Left lobe of liver (tissue), 2 donors: Measurements from ENCODE around the gene FSIP1. TPM values are rescaled to one million over a fixed set of nuclear protein-coding genes. Genes with fewer than 3 reads are reported as not detected.

Experiments
- ATAC-seq: fragments of 200-7000 bp; cut with Tn5 transposase; one replicate; pipeline ENCODE4 v1.9.1; 2020; ENCODE audit warnings: mild to moderate bottlenecking, moderate library complexity
- DNase-seq: peaks from one replicate; pipeline ENCODE4 v3.0.0-alpha.2; 2020; ENCODE audit warnings: low spot score
- total RNA-seq: library from RNA; stranded (reverse); gene quantifications from one replicate; pipeline ENCODE4 v1.2.1, GENCODE V29; 2021
- donor health status: DM: no; HTN: no; CAD: no; lungs with moderate emphysema.
- donor health status: DM: no; HTN: yes; CAD: no.

FSIP1 gene
- total RNA-seq, 1 donor from 2014 or later = not detected

DNA sequence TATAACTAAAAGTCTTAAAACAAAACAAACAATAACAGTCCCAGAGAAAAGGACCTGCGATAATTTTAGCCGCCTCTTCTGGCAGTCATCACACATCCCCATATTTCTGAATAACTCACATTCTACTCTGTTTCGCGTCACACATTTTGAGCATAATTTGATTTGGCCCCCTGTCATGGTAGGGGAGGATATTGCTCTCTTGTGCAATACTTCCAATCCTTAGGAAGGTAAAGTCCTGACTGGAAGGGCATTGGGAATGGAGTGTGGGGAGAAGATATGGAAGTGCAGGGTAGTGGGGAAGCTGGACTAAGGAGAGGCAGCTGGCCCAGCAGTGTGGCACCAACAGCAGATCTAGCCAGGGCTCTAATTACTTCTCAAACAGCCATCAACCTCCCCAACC, 11.3 kb upstream of the FSIP1 start:
- DNase-seq (no peak), ATAC-seq (no peak)

DNA sequence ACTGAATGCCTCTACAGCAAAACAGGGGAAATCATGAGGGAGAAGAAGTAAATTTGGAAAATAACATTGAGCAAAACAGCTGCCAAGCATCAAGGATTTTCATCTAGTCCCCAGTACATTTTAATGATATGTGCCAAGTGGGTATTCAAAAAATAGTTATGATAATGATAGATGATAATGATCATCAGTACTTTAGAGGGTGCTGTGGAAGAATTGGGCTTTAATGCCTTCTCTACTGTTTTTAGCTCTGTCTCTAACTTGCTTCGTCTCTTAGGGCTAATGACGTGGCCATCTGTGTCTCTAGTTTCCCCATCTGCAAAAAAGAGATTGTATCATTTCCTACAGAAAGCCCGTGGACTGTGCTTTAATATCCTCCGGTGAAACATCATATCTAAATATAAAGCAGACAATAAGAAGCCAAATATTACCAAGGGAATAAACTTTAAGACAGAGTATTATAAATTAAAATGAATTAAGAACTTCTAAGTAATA, 10.2 kb upstream of the FSIP1 start:
- no peak for DNase-seq
- no peak for ATAC-seq

DNA sequence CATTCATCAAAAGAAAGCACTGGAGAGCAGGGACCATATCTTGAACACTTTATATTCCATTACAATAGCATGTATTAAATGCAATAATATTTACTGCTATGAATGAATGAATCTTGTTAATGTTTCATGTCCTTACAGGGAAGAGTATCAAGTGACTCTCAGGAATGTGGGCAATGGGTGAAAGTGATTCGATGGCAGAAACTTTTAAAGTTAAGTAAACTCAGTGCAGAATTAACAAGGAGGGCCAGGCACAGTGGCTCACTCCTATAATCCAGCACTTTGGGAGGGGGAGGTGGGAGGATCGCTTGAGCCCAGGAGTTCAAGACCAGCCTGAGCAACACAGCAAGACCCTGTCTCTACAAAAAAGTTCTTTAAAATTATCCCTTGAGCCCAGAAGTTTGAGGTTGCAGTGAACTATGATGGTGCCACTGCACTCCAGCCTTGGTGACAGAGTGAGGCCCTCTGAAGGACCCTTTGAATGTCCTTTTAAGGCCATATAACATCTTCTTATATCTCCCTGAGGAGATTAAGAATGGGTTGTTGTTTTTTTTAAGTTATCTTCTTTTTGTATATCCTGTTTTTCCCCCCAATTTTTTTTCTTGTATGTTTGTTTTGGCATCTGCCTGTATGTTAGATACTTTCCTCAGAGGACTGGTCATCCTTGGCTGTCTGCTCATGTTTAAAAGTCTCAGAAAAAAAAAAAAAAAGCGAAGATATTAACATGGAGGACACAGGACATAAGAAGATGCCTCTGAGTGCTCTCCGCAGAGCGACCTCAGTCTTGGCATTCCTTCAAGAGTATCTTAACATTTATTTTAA, 9.6 kb upstream of the FSIP1 start:
- ATAC-seq = no peak
- DNase-seq = no peak

DNA sequence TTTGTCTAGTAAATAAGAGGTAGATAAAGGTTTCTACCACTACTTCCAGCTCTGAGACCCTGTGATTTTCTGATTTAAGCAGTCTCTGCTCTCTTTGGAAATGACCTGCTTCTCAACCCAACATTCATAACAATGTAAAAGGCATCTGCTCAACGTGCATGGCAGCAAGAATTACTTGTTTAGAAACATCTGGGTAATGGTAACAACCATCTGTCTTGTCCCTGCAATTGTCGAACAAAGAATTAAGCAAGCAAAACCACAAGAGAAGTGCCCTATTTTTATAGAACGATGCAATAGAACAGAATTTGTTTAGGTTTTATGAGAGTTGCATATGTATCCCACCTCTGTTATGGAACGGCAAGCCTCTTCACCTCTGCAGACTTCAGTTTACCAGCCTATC, 7.1 kb upstream of the FSIP1 start:
- ATAC-seq (no peak), DNase-seq (no peak)

DNA sequence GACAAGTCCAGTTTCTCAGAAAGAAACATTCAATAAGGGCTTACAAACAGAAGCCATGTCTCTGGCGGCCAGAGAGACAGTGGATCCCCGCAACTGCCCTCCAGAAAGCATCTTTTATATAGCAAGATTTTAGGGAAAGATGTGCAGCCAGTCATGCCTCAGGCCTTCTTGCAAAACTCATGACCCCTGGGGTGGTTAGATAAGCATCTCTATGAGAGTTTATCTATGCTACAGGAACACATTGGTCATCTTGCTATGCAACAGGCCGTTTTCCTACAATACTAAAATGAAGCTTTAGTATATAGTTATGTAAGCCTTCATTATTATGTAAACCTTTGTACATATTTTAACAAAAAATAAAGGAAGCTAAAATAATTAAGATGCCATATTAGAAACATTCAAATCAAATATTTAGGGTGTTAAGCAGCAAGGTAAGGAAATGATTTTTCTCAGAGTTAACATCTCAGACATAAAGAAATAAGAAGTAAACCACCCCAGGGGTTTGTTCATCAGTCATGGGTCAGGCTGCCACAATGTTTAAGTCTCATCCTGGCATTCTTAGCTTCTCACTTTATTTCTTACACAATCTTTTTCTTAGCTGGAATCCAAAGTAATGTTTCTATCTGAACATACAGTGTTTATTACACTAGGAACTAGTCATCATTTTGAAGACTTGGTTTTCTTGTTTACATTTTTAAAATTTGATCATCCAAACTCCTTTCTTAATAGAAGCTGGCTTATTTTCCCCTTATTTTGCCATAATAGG, 6.3 kb upstream of the FSIP1 start:
- DNase-seq (no peak), ATAC-seq (no peak)

DNA sequence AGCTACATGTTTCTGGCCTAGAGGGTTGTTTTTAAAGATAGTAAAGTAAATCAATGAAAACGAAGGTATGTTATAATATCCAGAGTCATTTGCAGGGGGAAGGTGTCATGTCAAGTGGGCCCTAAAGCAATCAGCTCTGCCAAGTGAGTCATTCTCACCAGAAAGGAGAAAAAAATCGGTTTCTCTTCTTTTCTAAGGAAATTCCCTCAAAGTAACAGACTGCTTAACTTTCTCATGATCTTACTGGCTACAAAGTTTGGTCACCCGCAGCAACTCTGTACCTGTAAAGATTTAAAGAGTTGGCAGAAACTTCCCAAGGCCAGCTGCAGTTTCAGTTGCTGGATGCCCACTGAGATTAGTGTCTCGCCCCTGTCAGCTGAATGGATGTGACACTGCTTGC, 5.5 kb upstream of the FSIP1 start:
- ATAC-seq (no peak), DNase-seq (no peak)

DNA sequence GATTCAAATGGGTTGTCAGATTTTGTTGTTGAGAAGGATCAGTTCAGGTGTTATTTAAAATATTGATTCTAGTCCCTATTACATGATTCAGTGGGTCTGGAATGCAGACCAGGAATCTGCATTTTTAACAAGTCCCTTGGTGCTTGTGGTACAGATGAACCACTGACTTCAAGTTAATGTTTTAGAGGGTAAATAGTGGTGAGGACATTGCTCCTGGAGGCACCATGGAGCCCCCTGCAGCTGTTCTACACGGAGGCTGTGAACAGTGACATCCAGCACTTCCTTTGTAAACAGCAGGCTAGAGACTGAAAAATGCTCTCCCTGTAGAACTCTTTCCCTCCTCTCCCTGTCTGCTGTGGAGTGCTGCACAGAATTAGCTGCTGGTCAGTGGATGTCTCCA, 4.8 kb upstream of the FSIP1 start:
- DNase-seq = no peak
- ATAC-seq = no peak

DNA sequence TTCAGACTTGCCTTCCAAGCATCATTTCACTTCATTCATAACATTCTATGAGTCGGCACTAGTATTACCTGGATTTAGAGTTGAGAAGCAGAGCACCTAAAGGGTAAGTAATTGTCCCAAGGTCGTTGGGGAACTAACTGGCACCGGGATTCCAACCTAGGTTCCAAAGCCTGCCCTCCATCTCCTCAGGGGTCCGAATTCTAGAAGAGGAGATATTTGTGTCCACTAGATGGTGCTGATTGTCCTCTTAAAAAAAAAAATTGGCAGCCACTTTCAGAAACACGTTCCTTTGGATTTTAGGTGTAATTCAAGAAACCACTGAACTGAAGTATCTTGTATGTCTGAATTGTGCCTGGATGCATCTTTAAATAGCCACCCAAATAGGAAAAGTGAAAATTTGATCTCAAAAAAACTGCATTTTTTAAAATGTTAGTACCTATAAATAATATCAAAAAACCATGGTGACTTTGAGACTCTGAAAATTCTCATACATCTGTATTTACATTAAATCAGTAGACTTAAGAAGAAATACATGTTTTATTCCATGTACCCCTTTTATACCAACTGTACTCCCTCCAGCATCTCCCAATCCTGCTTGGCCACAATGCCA, 3.9 kb upstream of the FSIP1 start:
- no peak for DNase-seq

DNA sequence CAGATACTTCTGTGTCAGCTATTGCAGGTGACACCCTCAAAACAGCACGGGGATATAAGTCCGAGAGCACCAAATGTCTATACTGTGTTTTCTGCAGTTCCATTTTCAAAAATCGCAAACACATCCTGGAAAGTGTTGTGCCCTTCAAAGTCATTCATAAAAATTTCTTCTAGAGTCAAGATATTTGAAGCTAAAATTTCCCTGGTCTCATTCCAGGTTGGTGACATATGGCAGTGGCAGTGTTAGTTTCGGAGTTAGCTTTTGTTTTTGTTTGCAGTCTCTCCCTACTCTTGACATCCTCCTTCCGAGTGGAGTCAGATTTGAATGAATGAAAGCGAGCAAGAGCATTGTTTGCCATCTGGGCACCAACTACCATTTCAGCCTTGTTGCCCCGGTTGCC, 3.2 kb upstream of the FSIP1 start:
- ATAC-seq (no peak), DNase-seq (no peak)

More for the DNA sequence above, 3.9 kb upstream of the FSIP1 start:
- peak; percentile 18 for ATAC-seq

DNA sequence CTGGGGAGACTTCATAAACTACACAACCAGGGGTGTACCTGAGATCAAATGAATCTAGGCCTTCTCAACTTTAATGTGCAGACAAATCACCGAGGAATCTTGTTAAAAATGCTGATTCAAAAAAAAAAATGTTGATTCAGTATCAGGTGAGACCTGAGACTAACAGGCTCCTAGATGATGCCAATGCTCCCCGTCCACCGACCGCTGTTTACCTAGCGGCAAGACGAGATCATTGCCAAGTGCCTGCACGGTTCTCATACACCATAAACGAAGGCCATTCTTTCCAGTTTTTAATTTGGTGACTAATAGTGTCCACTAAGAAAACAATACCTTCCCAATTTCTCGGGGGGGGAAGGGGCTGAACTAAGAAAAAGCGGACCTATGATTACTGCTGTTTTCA, 2.5 kb upstream of the FSIP1 start:
- DNase-seq (no peak), ATAC-seq (no peak)

DNA sequence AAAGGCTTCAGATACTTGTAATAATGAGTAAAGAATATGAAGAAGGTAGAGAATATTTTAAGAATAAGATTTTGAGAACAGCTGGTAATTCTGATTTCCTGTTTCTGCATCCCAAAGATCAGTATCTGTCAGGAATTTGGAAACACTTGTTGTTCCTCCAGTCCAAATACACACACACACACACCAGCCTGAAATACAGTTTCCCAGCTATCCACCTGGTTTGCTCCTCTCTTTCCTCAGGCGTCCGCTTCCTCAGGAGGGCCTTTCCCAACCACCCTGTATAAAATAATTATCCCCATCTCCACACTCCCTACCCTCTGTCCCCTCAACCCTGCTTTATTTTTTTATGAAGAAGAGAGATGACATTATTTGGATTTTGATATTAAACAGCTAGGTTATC, 2.0 kb upstream of the FSIP1 start:
- no peak for ATAC-seq
- no peak for DNase-seq

DNA sequence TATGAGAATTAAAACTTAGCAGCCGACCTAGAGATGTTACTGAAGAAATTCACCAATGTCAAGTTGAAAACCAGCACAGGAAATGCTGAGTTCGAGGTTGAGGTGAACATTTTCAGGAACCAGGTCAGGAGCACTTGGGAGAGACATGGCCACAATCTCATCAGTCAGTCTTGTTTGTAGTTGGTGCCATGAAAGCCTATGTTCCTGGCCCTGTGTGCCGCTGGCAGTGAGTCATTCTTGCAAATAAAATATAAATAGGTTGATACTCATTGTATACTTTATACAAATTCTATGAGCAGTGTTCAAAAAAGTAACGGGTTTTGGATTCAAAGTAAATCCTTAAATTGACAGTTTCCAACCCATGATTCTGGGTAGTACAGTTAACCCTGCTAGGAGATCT, 1.5 kb upstream of the FSIP1 start:
- ATAC-seq = no peak
- no peak for DNase-seq

DNA sequence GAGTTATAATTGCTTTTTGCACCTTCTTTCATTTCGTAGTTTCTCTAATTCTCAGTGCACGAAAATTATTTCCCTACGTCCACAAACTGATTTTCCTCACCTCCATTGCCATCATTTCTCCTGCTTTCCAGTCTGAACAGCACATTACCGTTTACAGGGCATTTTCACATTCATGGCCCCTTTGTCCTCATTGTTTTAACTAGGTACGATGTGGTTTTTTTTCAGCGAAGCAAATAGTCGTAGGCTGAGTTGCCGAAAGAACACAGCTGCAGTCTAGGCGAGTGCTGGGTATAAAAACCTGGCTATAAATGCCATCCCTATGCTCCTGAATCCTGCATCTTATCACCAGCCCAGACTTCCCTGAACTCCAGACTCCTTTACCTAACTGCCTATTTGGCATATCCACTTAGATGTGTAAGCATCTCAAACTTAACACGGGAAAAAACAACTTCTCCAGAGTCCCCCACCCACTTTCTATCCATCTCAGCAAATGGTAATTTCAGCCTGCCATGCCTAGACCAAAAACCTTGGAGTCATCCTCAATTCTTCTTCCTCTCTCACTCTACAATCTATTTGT, 691 bp upstream of the FSIP1 start:
- no peak for ATAC-seq
- DNase-seq = no peak

DNA sequence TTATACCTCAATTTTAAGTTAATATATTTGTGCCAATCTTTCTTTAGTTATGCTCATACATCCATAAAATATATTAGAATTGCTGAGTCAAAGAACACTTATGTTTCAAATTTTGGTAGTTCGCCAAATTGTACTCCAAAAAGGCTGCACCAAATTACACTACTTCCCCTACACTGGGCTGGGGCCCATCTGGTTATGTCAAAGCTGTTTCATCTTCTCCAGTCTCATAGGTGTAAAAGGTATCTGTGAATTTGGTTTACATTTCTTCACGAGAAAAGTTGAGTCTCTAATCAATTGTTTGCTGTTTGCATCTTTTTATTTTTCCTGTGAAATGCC, 706 bp downstream of the FSIP1 start:
- no peak for DNase-seq
- no peak for ATAC-seq

DNA sequence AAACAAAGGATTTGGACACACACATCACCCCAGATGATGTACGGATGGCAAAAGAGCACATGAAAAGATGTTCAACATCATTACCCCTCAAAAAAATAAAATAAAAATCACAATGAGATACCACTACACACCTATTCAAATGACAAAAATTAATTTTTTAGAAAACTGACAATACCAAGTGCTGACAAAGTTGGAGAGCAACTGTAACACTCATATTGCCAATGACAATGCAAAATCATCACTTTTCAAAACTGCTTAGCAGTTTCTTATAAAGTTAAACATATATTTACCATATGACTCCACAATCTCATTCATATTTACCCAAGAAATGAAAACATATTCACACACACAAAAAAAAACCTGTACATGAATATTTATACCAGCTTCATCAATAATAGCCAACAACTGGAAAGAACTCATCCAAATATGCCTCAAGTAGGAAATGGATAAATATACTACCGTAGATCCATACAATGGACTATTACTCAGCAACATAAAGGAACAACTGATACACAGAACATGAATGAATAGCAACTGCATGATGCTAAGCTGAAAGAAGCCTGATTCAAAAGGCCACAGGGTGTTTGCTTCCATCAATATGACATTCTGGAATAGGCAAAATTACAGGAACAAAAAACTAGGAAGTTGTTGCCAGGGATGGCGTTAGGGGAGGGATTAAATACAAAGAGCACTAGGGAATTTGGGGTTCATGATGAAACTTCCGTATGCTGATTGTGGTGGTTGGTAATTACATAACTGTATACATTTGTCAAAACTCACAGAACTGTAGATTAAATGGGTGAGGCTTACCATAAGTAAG, 1.3 kb downstream of the FSIP1 start:
- DNase-seq = no peak
- no peak for ATAC-seq

DNA sequence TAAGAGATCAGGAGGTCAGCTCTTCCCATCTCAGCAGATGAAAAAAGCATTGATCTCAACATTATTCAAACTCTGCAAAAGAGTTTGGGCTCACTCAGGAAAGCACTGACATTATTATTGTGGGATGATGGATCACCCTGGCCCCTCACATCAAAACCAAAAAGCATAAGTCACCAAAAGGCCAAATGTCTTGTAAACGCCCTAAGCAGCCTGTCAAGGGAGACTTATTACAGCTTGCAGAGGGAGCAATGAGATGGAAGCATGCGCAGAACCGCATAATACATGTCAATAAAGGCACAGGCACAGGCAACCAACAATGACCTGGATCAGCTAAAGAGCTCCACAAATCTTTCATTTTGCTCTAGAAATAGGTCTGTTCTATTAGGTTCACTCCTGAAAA, 4.6 kb downstream of the FSIP1 start:
- DNase-seq = no peak
- no peak for ATAC-seq

DNA sequence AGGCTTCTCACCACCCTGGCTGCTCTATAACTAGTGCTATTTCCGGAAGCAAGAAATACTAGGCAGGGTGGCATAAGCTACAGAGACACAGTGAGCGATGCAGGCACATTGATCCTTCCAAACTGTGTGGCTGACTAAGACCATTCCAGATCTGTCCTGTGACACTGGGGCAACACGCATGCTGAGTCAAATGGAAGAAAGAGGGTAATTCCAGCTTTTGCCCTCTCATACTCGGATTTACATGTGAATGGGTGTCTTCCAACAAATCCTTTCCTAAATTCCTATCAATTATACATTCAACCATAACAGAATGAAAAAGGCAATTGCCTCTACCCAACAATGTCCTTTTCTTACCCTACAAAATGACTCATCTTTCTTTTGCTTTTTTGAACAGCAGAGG, 5.1 kb downstream of the FSIP1 start:
- no peak for ATAC-seq
- DNase-seq = no peak

DNA sequence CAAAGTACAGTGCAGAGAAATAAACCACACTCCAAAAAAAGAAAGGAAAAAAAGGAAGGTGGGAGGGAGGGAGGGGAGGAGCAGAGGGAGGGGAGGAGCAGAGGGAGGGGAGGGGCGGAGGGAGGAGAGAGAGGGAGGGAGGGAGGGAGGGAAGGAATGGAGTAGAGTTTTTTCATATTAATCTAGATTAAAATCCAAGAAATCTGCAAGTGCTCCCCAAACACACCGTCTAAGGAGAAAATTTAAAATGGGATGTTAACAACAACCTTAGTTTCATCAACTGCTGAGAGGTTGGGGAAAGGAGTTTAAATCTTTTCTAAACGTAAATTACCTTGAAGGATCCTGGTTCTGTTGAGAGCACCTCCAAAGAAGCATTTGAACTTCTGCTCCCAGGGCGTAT, 6.6 kb downstream of the FSIP1 start:
- DNase-seq = no peak
- no peak for ATAC-seq

DNA sequence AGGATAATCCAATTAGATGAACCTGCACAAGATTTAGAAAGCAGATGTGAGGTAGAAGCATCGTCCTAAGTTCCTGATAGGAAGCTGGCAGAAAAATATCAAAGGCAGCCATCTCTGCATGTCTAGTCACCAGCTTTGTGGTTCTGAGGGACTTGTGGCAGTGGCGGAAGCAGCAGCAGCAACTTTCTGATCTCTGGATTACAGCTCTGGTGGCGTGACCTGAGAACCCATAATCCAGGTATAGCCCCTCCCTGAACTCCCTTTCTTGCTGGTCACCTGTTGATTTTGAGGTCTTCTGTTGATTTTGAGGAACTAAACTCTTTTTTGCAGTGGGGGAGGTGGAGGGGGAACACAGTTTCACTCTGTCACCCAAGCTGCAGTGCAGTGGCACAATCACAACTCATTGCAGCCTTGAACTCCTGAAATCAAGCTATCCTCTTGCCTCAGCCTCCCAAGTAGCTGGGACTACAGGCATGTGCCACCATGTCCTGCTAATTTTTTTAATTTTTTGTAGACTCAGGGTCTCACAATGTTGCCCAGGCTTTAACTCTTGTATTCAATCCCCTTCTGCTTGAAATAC, 7.9 kb downstream of the FSIP1 start:
- ATAC-seq (no peak), DNase-seq (no peak)
